ENCODE measurements around the gene CADM4.

The CADM4 gene

DNA sequence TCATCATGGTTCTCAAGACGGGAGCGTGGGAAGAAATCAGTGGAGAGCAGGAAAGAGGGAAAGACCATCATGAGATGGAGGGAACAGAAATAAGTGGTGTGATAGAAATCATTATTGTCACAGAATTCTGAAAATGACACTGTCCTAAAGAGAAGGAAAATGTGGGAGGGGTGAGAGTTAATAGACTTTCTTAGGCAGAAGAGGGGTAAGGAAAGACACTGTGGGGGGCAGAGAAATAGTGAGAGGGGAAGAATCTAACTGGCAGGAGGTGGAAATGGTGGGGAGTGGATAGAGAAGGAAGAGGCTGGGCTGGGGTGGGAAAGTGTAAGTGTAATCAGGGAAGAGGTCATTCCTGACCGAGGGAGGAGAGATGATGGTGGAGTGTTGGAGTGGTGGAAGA lies 60.9 kb downstream of the CADM4 start:
- DNase-seq = no peak

GRCh38 chr19:43575955-43576878 lies 63.4 kb downstream of the CADM4 start:
- DNase-seq = no peak

GRCh38 chr19:43575156-43575950 lies 64.3 kb downstream of the CADM4 start, which contains the start of the genes PINLYP and XRCC1:
Gene PINLYP, plus strand, starts transcription at chr19:43575801. Its CDS starts 1,391 bp downstream, at chr19:43577192.
Gene XRCC1, minus strand, starts transcription at chr19:43575527. Its CDS starts 69 bp downstream, at chr19:43575458.
- DNase-seq = peak; percentile 100

DNA sequence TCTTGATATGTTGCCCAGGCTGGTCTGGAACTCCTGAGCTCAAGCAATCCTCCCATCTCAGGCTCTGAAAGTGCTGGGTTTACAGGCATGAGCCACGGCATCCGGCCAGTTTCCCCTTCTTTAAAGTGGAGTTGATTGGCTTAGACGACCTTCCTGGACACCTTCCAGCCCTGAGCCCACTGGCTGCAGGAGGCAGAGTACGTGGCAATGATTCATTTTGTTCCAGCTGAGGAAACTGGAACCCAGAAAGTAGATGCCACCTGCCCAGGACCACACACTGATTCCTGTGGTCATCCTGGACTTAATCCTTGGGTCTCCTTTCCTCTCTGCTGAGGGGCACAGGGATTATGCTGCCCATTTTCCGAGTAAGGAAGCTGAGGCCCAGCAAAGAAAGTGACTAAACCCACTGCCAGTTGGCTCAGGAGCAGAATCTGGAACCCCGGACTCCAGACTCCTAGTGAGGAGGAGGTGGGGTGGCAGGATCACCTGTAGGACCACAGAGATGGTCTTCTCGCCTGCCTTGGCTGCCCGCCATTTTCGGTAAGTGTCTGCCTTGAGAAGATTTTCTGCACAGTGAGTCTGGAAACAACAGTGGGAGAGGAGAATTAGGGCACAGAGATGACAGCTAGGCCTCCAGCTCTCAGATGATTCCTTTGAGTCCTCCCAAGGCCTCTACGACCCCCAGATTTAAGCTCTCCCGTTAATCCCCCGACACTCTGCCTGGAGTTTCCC lies 65.1 kb downstream of the CADM4 start:
- DNase-seq = no peak

All from eye (tissue), 1 donor.